Measurements from ENCODE around the gene ASPM.

The ASPM gene, protein sequence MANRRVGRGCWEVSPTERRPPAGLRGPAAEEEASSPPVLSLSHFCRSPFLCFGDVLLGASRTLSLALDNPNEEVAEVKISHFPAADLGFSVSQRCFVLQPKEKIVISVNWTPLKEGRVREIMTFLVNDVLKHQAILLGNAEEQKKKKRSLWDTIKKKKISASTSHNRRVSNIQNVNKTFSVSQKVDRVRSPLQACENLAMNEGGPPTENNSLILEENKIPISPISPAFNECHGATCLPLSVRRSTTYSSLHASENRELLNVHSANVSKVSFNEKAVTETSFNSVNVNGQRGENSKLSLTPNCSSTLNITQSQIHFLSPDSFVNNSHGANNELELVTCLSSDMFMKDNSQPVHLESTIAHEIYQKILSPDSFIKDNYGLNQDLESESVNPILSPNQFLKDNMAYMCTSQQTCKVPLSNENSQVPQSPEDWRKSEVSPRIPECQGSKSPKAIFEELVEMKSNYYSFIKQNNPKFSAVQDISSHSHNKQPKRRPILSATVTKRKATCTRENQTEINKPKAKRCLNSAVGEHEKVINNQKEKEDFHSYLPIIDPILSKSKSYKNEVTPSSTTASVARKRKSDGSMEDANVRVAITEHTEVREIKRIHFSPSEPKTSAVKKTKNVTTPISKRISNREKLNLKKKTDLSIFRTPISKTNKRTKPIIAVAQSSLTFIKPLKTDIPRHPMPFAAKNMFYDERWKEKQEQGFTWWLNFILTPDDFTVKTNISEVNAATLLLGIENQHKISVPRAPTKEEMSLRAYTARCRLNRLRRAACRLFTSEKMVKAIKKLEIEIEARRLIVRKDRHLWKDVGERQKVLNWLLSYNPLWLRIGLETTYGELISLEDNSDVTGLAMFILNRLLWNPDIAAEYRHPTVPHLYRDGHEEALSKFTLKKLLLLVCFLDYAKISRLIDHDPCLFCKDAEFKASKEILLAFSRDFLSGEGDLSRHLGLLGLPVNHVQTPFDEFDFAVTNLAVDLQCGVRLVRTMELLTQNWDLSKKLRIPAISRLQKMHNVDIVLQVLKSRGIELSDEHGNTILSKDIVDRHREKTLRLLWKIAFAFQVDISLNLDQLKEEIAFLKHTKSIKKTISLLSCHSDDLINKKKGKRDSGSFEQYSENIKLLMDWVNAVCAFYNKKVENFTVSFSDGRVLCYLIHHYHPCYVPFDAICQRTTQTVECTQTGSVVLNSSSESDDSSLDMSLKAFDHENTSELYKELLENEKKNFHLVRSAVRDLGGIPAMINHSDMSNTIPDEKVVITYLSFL (N-terminal part only)

DNA sequence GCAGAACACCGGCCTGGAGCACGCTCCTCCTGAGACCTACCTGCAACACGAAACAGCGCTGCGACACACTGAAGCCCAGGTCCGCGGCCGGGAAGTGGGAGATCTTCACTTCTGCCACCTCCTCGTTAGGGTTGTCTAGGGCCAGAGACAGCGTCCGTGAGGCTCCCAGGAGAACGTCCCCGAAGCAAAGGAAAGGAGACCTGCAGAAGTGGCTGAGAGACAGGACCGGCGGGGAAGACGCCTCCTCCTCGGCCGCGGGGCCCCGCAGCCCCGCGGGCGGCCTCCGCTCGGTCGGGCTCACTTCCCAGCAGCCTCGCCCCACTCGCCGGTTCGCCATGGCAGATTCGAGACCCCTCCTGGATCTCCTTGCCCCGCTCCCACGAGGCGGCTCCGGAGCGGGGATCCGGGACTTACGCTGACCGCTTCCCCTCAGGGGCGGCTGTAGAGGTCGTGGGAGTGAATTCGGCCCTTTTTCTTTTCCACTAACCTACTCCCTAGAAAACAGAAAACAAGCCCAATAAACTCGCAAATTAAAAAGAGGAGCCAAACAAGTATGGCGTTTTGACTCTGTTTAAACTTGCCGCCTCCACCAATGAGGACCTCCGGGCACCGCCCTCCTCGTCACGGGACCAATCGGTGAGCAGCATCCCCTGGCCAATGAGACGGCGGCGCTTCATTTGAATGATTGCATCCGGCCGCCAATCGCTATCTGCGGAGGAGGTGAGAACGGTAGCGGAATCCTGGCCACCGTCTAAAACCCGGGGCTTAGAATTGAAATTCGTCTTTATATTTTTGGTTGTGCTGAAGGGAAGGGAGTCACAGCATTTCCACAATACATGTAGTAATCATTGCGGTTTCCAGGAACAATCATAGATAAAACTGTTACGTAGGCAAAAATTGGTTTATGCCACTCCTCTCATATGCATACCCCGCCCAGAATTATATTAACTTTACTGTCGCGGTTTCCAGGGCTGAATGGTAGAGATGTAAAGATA, at the start of gene ASPM:
TSS of gene ASPM (minus strand) at position 569 of the 995 bp plus-strand sequence. CDS start at position 337, 232 bp downstream.
- peak; percentile 94 for DNase-seq

DNA sequence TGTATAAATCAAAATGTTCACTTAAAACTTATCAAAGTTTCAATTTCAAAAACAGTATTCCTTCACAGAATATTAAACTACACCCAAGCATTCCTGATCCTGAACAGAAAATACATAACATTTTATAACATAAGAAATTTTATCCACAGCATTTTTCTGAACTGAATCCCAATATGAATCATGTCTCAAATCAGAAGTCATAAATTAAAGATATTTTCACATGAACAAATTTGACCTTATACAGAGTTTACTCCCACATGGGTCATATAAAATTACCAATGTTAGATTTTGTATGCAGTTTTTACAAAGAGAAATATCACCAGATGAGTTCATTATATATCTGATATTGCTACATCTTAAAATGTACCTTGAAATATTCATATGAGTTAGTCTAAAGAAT, 48.6 kb upstream of the ASPM start:
- DNase-seq, result no peak

DNA sequence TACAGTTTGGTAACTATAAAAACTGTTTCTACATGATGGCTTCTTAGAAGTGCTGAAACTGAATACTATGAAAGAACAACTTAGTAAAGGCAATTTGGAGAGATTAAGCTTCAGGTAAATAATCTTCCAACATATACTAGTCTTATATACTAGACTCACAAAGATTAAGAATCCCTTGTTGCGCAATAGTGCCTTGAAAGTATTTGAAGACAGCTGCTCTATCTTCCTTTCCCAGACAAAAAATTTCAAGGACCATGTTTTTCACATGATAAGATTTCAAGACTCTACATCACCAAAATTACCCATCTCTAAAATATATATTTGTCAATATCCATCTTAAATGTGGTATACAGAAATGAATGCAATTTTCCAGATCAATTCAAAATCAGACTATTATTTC, 37.7 kb upstream of the ASPM start:
- DNase-seq, result no peak

DNA sequence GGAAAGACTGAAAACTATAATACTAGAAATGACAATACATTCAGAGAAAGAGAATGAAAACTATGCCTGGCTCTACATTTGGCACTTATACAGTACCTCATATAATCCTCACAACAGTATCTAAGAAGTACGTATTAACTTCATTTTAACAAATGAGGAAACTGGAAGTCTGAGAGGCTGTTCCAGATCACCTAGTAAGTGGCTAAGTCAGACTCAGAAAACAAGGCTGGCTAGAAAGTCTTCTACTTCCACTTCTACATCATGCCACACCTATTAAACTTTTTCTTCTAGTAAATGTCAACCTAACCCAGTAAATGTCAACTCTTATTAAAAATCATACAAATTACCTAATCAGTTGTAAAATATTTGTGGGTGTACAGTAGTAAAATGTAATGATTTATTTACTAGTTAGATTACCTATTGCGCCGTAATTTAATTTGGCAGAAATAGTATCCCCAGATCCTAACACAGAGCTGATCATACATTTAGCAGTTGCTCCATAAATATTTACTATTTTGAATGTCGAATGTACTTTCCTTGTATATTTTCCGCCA, 36.8 kb upstream of the ASPM start:
- no peak for DNase-seq

GRCh38 chr1:197182716-197183115, 36.2 kb upstream of the ASPM start:
- no peak for DNase-seq

DNA sequence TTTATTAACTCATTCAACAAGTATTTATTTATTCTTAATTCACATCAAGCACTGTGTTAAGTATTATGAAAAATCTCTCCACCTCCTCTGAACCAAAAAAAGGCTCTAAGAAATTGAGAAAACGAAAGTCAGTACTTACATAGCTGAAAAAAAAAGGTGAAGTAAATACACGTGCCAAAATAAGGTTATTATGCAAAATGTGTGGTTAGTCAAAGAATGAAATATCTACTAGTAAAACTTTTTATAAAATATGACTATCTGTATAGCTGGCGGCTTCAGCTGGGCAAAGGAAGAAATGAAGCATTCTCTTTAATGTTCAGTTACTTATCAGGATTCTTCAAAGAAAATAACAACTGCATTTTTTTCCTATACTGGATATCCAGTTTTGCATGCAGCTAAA, 35.5 kb upstream of the ASPM start:
- no peak for DNase-seq

DNA sequence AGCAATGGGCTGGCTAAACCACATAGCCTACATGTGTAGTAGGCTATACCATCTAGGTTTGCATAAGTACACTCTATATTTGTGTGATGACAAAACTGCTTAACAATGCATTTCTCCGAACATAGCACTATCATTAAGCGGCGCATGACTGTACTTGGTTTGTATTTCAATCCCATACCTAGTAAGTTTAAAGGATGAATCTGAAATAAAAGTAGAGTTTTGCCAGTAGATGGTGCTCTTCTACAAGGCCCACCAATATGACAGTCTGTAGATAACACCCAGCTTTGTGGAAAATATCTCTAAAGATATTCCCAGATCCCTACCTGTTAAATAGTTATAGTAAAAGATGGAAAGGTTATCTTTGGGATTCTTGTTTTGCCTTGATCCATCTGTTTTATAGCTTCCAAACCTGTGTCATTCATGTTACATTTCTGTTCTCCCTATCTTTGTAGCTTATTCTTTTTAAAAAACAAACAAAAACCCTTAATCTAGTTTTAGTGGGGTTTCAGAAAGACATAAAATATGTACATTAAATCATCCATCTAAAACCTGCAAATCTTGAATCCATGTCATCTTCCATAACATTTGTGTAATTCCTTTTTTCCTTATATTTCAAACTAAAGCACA, 33.9 kb upstream of the ASPM start:
- DNase-seq, result no peak

- no peak for DNase-seq
Observed at GRCh38 chr1:197178998-197179397, 32.5 kb upstream of the ASPM start.

DNA sequence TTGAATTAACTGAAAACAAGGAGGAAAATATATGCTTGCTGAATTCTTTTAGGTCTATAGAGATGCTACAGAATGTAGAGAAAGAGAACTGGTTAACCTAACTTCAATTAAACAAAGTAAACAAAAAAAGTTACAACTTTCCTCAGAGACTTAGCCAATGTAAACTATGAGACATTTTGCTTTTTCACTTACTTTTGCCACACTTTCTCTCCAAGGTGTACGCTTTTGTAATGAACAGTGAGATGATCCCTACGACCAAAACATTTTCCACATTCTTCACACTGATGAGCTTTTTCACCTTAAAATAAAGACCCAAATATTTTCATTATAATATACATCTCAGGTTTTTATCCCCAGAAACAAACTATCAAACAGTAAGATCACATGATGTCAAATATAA, 28.3 kb upstream of the ASPM start:
- DNase-seq, result no peak

- no peak for DNase-seq
Observed at GRCh38 chr1:197173571-197174507, 27.4 kb upstream of the ASPM start.

DNA sequence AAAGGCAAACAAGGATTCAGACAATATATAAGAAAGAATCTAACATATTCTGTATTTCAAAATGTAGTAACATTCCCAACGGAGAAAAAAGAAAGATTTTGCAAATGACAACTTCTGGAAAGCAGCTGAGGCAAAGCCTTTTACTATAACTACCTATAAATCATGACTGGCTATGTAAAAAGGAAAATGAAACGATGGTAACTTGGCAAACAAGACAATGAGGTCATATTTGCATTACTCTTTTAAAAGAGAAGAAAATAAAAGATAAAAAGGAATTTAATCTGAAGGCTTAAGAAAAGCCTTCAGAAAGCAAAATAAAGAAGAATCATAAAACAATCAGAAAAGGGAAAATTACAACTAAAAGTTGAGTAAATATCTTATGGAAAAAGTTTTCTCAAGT, 25.1 kb upstream of the ASPM start:
- no peak for DNase-seq

DNA sequence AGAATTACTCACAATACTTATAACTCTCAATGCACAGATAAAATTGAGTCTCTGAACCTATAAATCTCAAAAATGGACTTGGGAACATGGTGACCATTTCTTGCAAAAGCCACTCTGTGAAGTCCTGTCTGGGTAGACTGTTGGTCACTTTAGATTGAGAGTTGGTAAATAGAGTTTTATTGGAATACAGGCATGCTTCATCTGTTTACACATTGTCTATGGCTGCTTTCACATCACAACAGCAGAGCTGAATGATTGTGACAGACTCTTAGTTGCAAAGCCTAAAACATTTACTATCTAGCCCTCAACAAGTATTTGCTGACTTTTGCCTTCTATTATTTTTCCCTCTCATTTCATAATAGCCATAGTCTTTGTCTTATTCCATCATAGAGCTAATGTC, 24.1 kb upstream of the ASPM start:
- DNase-seq, result no peak

GRCh38 chr1:197159461-197159860, 13.0 kb upstream of the ASPM start:
- DNase-seq, result no peak

DNA sequence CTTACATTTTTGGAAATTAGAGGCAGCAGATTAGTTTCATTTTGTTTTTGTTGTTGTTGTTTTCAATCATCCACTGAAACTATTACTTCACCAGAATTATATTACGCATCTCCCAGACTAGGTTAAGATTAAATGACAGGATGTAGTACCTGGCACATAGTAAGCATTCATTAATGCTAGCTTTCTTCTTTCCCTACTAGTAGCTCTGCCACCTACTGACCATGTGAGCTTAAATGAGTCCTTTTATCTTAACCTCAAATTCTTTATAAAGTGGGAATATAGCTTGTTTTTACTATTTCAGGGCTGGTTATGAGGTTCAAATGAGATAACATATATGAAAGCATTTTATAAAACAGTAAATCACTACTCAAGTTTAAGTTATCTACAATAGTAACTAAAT, 10.2 kb upstream of the ASPM start:
- no peak for DNase-seq

DNA sequence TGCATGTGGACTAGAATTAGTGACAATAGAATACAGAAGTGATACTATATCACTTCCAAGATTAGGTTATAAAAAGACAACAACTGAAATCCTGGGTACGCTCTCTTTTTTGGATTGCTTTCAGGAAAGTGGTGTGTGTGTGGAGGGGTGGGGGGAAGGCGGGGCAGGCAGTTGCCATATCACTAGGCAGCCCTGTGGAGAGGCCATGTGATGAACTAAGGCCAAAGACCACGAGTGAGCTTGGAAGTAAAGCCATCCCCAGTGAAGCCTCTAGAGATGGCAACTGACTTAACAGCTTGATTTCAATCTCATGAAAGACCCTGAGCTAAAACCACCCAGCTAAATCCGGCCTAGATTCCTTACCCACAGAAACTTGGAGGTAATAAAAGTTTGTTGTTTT, 6.2 kb upstream of the ASPM start:
- DNase-seq, result no peak

DNA sequence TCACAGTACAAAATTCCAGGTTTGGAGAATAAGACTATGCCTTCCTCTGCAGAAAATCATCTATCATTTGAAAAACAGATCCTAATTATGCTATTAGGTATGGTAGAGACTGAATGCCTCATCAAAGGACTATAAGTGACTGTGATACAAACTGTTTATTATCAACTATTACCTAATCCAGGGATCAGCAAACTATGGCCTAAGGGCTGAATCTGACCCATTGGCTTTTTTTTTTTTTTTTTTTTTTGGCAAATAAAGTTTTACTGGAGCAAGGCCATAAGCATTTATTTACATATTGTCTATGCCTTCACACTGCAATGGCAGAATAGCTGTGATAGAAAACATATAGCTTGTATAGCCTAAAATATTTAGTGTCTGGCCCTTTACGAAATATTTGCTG, 4.7 kb upstream of the ASPM start:
- DNase-seq, result no peak

DNA sequence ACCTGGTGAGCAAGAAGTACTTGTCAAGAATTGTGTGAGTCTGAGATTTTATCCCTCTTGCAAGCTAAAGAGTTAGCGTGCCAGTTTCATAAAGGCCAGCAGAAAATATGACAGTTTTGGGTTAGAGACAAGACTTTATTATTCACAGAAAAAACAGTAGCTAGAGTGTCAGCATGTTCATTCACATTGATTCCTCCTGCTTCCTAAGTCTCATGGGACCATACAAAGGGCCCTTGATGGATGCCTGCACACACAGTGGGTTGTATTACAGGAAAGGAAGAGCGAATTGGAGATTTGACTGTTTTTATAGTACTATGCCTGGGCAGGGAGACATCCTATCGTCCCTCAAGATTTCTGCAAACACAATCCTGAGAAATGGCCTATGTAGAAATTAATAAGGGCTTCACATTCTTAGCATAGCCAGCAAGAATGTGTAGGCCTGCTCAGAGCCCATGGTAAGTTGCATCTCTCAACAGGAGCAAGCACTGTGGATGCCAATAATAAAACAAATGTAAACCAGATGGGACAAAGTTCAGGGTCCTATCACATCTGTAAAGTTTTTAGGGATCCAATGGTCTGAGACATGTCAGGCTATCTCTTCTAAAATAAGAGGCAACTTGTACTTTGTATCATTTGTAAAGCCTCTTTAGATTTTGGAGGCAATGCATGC, 4.0 kb upstream of the ASPM start:
- no peak for DNase-seq

DNA sequence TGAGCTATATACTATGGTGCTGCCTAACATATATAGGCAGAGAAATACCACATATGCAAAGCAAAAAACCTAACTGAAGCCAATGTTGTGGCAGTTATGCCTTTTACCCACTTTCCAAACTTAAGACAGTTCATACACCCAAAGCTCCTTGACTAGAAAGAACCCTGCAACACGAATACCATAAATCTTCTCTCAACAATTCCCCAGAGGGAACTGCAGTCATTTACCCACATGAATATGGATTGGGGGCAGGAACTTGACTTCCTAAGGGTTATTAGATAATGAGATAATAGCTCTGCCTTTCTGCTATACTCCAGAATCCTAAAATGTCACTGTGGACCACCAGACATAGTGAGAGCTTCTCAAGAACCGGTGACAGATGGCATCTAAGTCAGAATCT, 2.9 kb upstream of the ASPM start:
- DNase-seq, result no peak

DNA sequence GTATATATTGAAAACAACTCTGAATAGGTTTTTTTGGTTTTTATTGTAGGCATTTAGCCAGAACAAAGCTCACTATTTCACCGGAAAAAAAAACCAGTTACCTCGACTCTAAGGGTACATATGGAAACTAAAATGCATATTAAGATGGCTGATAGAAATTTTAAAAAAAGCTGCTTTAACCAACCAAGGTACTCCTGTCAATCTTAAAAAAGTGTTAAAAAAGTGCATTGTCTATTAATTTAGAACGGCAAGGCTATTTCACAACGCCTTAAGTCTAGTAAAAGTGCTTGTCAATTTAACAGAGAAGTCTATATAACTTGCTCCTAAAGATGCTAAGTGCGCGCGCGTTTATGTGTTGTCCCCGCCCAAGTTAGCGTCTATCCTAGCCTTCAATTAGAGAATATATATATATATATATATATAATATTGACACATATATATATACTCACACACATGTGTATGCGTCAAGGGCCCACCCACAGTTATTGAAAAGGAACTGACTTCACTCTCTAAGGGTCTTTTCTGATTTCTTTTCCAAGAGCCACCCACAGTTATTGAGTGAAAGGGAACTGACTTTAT, 934 bp downstream of the ASPM start:
- DNase-seq, result no peak

Data from right forelimb (tissue), 1 donor.